HG02588 (cell line): Measurements from ENCODE around the gene GPBAR1.

Experiments used
- ATAC-seq: cut with Tn5 transposase; IDR thresholded peaks from one replicate; pipeline ENCODE4 v1.9.1; 2021; ENCODE audit warnings: mild to moderate bottlenecking, moderate library complexity; ENCODE audit not compliant: unreplicated experiment

The GPBAR1 gene, protein sequence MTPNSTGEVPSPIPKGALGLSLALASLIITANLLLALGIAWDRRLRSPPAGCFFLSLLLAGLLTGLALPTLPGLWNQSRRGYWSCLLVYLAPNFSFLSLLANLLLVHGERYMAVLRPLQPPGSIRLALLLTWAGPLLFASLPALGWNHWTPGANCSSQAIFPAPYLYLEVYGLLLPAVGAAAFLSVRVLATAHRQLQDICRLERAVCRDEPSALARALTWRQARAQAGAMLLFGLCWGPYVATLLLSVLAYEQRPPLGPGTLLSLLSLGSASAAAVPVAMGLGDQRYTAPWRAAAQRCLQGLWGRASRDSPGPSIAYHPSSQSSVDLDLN

DNA sequence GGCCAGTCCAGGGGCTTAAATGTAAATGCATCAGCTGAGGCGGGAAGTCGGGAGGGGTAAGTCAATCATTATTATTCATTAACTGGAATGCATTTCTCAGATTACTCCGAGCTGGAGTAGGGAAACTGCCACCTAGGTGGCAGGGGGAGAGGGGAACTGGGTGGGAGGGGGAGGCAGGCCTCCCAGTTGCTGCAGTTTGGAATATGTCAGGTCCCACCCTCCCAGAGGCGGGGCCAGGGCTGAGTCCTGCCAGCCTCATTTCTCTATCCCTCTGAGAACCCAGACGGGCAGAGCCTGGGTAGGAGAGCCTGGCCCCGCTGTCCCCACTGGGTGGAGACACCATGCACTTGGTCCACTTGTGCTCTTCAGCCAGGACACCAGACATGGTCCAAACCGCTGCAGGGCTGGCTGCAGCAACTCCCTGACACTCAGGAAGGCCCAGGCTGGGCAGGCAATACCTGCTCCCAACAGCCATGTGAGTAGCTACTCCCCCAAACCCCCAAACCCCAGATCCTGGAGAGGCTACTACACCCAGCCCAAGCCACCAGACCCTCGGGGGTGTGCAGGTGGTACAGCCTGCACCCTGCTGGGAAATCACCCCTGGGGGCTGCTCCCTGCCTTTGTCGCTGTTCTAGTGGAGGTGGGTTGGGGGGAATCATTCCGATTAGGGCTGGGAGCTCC is at the start of gene GPBAR1:
GPBAR1 (plus strand) TSS at position 274 of the 681 bp plus-strand sequence. CDS start 1,710 bp downstream, outside the sequence.
- ATAC-seq = no peak

DNA sequence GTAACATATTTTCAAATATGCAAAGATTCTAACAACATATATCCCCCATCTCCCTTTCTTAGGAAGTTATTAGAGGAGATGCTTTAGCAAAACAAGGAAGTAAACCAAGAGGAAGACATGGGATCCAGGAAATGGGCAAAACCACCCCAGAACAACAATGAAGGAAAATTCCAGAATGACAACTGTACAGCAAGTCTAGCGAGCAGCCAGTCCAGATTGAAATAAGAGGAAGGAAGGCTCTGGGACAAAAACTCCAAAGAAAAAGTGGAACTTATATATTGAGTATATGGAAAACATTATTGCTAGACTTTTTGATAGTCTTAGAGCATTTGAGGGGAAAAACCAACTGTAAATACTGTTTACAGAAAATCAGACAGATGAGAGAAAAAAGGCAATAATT is 46.7 kb upstream of the GPBAR1 start:
- ATAC-seq = no peak

DNA sequence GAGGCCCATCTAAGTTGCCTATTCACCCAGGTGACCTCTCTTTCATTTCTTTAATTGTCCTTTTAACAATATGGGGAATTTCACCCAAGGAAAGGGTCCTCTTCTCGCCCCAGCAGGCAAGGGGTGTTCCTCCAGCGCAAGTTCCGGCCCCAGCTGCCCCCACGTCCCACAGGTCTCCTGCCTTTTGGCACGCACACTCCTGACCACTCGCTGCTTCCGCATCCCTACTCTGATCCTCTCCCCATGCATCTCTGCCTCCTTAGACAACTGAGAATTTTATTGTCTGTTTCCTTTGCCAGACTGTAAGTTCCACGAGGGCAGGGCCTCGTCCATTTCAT is 44.5 kb upstream of the GPBAR1 start:
- no peak for ATAC-seq

DNA sequence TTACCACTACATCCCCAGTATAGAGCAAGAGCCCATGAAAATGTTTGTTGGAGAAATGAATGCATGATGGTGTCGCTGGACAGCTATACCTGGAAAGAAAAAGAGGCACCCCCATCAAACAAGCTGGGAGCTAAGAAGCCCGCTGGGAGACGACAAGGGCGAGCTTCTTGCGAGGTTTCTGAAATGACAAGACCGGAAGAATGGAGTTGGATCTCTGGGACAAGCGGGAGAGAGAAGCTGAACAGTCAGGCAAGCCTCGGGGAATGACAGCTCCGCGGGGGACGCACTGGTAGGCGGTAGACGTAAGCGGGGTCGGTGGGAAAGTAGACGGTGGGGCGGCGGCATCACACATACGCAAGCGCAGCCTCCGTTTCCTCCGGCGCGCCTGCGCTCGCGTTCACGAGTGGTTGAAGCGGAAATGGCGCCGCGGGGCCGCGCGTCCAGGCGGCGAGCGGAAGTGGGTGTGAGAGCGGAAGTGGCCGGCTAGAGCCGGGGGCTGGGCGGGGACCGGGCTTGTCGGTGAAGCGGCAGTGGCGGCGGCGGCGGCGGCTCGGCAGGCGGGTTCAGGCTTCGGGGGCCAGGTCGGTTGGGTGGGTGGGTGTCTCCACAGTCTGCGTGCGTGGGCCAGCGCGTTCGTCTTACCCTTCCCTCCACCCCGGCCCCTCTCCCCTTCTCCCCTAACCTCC is 44.0 kb upstream of the GPBAR1 start, which contains the start of gene ARPC2:
ARPC2 (plus strand) TSS at position 516 of the 686 bp plus-strand sequence. CDS start 282 bp downstream, outside the sequence.
- peak; percentile 68 for ATAC-seq

DNA sequence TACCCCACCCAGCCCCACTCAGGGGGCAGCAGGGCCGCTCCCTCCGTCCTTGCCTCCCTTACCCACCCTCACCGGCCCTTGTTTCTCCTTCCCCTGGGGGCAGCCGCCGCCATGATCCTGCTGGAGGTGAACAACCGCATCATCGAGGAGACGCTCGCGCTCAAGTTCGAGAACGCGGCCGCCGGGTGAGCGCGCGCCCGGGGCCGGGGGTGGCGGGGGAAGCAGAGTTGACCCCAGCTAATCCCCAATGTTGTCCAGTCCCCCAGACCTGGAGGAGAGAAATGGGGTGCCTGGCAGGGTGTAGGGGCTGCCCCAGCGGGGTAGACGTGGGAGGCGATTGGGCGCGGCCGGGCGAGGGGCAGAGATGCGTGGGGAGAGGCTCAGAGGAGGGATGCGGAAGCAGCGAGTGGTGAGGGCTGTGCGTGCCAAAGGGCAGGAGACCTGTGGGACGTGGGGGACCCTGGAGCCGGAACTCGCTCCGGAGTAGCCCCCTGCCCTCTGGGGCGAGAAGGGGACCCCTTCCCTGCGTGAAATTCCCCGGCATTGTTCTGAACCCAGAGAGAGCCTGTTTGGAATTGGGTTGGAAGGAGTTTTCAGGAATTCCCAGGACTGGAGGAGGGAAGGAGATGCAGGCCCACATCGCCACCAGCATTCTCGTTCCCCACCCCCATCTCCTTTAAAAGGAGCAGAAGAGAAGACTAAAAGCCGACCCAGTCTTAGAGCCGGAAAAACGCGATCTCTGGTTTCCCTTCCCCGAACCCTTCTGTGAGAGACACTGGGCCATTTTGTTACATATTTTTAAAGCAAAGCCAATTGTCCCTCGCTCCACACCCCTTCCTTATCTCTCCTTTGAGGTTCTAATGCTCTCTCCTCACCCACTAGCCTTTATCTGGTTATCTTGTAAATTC is 43.2 kb upstream of the GPBAR1 start:
- ATAC-seq = peak; percentile 42

DNA sequence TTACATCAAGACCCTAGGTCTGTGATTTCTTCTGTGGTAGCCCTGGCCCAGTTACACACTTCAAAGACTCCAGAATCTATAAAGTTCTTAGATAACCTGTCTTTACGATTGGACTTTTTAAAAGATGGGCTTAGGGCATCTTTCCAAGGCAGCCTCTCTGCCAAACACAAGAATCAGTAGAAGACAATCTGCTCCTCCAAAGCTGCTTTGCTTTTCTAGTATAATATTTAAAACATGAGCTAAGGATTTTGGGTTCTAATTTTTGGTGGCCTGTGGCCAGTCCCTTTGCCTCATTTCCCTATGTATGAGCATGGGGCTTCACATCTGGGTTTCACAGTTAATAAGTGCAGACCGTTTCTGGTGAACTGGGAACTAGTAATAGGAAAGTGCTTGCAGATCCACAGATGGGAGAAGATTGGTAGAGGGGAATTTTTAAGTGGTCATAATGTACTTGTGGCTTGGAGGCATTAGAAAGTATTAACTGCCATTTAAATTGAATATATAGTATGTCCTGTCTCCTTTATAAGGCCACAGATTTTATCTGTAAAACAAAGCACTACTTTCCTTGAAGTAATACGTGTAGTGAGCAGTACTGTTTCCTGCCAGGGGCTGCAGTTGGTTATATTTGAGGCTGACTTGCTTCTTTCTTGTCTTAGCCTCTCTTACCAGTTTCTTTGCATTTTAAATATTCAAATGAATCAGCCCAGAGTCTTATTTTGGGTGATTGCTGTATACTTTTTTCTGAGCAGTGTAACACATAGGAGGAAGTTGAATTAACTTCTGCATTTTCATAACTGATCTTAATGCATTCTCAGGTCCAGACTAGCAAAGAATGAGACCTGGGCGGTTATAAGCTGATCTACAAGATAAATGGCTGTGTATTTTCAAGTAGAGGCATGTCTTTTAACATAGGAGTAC is 42.3 kb upstream of the GPBAR1 start:
- peak; percentile 51 for ATAC-seq

DNA sequence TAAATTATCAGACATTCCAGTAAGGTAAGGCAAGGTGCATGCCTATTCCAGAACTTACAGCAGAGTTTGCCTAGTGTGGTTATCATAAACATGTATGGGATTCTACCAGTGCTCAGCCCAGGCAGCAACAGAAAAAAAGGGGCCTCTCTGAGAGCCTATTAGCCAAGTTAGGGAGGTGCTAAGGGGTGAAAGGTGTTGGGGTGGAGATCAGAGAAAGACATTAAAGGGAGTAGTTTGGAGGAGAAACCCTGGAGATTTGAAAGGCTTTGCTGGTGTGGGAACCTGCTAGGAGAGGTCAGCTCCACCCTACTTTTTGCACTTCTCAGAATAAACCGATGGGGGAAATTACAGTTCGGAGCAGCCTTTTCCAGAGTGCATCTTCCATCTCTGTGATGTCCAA is 40.9 kb upstream of the GPBAR1 start:
- no peak for ATAC-seq

DNA sequence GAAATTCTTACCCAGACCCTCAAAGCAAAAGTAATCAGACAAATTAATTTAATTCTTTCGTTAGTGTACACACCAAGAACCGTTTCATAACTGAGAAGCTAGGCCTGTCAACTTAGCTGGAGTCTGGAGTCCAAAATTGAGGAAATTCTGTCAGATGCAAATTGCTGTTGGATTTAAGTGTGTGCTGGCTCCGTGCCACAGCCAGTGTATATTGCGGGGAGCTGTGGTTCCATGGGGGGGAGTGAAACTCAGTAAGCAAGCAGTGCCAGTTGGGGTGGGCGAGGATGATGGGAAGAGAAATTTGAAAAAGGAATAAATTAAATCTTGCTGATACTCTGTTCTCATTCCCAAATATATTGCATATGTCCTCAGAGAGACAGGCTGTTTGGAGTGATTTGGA is 39.8 kb upstream of the GPBAR1 start:
- no peak for ATAC-seq

DNA sequence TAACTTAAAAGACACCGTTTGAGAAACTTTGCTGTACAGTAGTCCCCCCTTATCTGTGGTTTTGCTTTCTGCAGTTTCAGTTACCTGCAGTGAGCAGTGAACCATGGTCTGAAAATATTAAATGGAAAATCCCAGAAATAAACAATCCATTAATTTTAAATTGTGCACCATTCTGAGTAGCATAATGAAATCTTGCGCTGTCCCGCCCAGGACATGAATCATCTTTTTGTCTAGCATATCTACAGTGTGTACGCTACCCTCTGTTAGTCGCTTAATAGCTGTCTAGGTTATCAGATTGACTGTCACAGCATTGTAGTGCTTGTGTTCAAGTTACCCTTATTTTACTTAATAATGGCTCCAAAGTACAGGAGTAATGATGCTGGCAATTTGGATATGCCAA is 37.8 kb upstream of the GPBAR1 start:
- no peak for ATAC-seq

DNA sequence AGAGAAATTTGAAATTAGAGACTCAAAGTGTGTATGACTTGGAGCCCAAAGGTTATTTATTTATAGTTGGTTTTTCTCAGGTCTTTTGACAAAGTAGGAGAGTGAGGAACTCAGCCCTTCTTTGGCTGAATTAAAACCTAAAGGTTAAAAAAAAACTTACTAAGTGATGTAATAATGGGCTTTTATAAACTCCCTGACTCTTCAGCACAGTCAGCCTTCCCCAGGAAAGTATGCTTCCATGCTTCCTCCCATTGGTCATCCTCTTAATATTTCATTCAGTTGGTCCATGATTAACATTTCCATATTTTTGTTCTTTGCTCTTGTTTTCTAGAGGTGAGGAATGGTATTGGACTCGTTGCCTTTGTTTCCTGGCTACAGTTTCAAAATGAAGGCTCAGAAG is 36.6 kb upstream of the GPBAR1 start:
- ATAC-seq = no peak

DNA sequence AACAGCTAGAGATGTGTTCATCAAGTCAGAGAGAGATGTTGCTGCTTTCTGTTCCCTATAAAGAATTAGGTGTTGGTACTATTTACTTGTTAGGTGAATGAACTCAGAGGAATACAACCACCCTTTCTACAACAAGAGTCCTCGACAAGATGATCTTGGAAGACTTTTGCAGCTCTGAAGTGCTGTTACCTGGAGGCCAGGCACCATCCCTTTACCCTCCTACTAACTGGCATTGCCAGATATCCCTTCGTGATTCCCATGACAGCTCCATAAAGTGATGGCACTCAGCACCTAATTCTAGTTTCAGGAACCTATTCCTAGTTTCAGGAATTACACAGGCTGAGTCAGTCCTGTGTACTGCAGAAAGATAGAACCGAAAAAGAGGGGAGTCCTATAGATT is 33.9 kb upstream of the GPBAR1 start:
- no peak for ATAC-seq

DNA sequence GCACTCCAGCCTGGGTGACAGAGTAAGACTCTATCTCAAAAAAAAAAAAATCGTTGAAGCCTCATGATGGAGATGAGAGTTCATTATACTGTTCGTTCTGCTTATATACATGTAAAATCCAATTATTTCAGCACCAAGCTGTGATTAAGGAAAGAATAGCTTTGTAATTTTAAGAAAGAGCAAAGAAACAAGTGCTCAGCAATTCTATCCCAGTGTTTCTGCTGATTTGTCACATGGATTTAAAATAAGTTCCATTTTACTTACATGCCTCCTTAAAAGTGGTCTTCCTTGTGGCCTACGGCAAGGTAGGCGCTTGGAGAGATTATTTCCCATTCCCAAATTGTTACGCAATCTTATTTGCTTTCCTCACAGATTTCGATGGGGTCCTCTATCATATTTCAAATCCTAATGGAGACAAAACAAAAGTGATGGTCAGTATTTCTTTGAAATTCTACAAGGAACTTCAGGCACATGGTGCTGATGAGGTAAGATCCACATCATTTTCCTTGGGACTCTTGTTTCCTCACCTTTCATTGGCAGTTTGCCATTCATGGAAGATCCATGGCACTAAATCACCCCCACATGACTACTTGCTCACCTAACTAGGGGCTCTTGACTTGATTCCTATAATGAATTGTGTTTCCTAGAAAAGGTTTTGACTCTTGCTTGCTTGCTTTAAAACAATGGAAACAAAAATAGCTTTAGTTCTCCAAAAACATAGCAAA is 32.3 kb upstream of the GPBAR1 start:
- ATAC-seq = no peak

DNA sequence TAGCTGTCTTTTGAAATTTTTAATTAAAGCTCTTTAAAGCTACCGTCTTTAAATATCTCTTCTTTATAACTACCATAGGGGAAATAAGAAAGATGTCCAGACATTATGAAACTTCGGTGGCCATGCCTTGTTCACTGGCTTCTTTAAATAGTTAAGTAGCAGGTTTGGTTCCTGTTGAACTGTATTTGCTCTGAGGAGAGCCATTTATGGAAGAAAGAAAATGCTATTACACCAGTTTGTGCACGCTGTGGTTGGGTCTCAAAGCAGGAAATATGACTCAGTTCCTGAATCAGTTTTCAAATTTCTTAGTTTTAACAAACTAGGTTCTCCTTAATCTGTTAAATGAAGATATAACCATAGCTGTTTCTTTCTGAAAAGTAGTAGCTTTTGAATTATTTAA is 31.6 kb upstream of the GPBAR1 start:
- peak; percentile 85 for ATAC-seq

DNA sequence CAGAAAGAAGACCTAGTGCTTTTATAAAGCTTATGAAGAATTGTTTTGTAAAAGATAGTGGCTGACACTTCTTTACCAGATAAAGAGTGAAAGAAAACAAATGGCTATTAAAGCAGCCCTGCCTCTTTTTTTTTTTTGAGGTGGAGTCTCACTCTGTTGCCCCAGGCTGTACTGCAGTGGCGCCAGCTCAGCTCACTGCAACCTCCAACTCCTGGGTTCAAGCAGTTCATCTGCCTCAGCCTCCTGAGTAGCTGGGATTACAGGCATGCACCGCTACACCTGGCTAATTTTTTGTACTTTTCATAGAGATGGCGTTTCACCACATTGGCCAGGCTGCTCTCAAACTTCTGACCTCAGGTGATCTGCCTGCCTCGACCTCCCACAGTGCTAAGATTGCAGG is 31.0 kb upstream of the GPBAR1 start:
- no peak for ATAC-seq

DNA sequence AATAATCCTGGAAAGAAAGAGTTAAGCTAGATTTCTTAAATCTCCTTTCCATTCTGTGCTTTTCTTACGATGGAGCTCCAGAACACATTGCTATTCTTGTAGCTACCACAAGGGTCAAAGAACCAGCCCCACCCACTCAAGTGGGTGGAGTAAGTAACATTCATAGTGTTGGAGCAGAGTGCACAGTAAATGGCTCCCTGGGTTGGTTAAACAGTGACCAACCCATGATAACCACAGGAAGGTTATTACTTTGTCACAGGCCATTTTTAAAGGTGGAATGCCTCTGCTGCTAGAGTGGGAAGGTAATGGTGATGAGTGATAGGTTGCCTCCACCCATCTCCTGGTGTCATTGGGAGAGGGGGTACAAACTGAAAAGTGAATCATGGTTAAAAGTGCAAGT is 29.9 kb upstream of the GPBAR1 start:
- peak; percentile 55 for ATAC-seq

DNA sequence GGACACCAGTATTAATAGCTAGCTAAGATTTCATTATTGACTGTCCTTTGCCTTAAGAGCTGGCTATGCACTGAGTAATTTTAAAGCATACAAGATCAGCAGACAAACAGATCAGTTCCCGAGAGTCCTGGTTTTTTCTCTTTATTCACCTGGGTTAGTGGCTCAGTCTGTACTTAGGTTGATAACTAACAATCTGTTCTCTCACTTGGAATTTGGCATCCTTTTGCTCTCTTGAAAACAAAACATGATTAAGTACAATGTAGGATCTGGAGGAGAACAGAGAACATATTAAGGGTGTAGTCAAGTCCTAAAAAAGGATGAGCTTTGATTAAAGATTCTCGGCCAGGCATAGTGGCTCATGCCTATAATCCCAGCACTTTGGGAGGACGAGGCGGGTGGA is 27.3 kb upstream of the GPBAR1 start:
- ATAC-seq = no peak

DNA sequence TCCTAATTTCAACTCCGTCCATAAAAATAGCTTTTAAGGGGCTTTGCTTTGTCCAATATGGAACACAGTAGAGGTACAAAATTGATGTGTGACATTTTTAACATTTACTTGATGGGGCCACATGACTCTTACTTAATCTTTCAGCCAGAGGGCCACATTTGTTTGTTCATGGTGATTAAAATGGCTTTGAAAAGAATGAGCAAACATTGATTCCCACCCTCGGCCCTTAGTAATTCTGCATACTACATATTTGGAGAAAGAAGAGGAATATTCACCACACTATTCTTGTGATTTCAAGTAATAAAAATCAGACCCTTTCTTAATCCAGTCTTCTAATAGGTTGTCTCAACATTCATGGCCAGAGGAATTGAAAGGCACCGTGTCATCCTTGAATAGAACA is 26.3 kb upstream of the GPBAR1 start:
- no peak for ATAC-seq

DNA sequence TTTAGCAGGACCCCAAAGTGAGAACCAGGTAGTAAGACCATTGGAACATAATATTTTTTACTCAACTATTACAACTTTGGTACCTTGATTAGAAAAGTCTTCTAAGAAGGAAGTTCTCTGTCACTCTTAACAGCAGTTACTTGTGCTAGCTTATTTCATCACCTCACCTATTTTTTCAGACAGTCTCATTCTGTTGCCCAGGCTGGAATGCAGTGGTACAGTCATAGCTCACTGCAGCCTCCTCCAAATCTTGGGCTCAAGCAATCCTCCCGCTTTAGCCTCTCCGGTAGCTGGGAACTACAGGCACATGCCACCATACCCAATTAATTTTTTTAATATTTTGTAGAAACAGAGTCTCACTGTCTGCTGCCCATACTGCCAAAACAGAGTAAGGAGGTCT is 25.8 kb upstream of the GPBAR1 start:
- no peak for ATAC-seq

DNA sequence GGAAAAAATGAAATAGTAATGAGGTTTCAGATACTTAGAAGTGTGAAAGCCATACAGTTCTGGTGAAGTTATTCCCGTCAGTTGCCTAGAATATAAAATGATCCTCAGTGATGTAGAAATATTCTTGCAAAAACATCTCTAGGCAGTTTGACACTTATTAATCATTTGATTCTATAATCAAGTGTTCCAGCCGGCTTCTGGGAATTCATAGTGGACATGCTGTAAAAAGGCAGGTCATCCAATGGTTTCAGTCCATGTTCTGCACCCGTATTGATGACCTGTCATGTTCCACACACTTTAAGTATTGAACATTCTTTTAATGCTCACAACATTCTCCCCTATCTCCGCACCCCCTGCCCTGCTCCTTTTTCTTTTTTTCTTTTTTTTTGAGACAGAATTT is 24.0 kb upstream of the GPBAR1 start:
- ATAC-seq = no peak
